HG02840 (cell line): ENCODE data around the gene MAGEA8.
"Not testable (repeated sequence)": the region's sequence is repeated elsewhere in the genome, so short reads cannot be mapped to it uniquely, and the experiment has no call there.

Source experiments
- ATAC-seq: cut with Tn5 transposase; IDR thresholded peaks from one replicate; pipeline ENCODE4 v1.9.1; 2021; ENCODE audit warnings: mild to moderate bottlenecking, moderate library complexity, moderate number of reproducible peaks; ENCODE audit not compliant: unreplicated experiment, low FRiP score

The MAGEA8 gene, protein sequence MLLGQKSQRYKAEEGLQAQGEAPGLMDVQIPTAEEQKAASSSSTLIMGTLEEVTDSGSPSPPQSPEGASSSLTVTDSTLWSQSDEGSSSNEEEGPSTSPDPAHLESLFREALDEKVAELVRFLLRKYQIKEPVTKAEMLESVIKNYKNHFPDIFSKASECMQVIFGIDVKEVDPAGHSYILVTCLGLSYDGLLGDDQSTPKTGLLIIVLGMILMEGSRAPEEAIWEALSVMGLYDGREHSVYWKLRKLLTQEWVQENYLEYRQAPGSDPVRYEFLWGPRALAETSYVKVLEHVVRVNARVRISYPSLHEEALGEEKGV

DNA sequence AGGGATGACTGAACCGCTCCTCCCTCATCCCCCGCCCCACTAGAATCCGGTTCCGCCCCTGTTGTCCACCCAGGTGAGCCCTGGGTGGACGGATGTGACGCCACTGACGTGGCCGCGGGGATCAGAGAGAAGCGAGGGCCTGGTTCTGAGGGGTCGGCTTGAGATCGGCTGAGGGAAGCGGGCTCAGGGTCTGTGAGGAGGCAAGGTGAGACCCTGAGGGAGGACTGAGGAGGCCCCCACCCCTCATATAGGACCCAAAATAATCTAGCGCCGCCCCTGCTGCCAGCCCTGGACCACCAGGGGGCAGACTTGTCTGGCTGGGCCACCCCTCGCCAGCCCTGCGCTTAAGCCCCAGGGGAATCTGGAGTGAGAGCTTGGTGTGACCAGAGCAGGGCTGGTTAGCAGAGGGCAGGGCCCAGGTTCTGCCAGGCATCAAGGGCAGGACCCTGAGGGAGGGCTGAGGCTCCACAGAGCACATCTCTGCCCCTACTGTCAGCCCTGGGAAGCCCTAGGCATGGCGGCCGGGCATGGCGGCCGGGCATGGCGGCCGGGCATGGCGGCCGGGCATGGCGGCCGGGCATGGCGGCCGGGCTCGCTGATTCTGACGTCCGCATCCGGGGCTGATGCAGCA lies at the start of gene MAGEA8:
MAGEA8 (plus strand) TSS at position 103 of the 631 bp plus-strand sequence. CDS start 3,090 bp downstream, outside the sequence.
- no peak for ATAC-seq

DNA sequence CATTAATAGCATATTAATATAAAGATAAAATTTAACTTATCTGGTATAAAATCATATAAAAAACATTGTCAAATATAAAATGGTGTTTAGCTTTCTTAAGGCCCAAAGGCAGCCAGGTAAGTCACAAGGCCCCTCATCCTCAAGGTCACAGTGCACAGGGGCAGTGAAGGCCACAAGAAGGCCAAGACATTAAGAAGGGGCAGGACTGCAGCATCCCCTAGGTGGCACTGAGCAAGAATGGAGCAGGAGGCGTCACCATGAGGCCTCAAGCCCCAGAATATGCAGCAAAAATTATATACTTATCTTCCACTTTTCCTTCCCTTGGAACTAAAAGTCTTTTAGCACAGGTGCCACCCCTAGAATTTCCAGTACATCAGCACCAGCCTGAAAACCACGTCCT lies 49.5 kb upstream of the MAGEA8 start:
- no peak for ATAC-seq

DNA sequence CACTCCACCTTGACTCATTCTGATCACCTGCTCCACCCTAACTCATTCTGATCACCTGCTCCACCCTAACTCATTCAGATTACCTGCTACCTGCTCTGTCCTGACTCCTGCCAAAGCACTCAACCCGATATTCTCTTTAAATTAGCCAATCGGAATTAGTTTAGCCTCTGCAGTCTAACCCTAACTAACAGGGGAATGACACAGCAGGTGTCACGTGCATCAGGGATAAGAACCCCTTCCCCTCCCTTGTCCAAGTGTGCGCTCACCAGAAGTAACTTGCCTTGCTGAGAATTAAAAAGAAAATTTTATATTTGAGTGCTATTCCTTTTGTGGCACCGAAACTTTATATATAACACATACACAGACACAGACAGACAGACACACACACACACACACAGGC lies 44.3 kb upstream of the MAGEA8 start:
- ATAC-seq, result not testable (repeated sequence)

DNA sequence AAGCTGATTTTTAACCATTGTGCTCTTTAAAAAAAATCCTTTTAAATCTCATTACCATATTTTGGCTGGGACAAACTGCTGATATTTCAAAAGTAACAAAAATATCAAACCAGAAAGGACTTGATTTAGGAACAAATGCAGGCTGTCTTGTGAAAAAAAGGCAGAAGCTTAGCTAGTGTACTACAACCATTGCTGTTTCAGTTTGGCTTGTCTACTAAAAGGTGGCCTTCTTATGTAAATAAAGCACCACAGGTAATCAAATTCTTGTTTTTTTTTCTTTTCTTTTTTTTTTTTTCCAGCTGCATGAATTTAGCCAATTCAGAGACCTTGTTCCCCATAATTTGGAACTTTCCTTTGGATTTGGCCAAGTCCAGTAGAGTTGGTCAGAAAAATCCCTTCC lies 43.8 kb upstream of the MAGEA8 start:
- no peak for ATAC-seq

DNA sequence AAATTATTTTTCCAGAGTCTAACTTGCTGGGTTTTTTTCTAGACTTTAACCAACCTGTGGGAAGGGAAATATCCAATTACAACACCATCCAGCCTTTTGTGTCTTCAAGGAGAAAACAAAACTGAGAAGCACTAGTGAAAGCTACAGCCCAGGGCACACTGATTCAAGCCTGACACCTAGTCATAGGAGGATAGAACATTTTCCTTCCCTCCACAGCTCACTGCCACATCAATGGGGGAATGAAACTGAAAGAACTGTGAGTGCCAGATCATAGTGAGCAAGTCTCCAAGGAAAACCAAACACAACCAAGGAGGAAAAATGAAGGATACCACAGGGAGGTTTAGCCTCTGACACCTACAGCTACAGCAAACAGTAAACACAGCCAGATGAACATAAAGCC lies 43.3 kb upstream of the MAGEA8 start:
- ATAC-seq, result no peak

DNA sequence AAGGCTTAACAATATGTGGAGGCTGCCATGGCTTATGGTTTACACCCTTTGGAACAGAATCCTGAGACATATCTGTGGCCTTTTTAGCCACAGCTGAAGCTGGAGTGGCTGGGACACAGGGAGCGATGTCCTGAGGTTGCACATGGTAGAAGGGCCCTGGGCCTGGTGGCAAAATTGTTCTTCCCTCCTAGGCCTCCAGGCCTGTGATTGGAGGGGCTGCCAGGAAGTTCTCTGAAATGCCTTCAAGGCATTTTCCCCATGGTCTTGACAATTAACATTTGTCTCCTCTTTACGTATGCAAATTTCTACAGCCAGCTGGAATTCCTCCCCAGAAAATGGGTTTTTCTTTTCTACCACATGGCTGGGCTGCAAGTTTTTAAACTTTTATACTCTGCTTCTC lies 39.1 kb upstream of the MAGEA8 start:
- ATAC-seq, result no peak

DNA sequence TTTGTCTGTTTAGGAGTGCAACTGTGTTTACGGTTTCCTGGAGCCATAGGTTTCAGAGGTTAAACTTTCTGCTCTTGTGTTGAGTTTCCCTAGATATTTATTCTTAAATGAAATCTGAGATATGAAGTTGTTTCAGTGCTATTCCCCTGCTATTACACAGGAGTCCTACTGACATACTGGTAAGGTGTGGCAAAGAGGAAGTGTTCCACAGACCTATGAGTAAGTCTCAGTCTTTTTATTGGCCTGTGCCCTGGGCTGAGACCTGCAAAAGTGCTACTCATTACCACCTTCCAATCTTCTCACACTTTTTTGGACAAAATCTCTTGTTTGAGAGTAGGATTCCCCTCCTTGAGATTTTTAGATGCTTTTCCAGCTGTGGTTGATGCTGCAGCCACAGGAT lies 35.6 kb upstream of the MAGEA8 start:
- no peak for ATAC-seq

DNA sequence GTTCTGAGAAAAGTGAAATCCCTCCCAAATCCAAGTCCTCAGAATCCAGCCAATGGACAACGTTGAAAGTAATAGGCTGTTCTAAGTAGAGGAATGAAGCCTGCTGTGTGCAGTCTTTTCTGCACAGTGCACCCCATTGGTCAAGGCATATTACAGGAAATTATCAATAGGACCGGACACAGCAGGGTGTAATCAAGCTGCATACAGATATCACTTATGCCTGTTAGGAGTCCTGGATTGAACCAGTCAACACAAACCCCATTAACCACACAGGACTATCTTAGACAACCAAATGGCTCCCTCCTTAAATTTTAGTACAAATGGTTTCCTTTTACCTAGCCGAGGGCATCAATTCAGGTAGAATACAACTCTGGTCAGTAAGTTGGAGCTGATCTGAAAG lies 34.2 kb upstream of the MAGEA8 start:
- no peak for ATAC-seq

DNA sequence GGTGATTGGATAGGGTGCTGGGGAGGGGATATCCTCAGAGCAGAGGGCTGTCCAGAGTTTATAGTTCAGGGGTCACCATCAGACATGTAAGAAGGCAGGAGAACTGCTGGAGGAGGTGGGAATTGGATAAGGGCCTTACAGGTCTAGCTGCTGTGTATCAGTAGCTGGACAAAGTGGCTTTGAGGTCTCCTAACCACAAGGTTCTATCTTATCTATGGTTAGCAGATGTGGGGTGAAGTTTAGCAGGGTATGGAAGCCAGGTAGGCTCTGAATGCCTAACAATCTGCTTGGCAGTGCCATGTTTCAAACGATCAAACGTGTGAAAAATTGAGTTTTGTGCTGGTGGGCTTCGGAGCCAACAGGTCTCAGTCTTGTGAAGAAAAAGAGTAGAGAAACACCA lies 32.1 kb upstream of the MAGEA8 start:
- no peak for ATAC-seq

DNA sequence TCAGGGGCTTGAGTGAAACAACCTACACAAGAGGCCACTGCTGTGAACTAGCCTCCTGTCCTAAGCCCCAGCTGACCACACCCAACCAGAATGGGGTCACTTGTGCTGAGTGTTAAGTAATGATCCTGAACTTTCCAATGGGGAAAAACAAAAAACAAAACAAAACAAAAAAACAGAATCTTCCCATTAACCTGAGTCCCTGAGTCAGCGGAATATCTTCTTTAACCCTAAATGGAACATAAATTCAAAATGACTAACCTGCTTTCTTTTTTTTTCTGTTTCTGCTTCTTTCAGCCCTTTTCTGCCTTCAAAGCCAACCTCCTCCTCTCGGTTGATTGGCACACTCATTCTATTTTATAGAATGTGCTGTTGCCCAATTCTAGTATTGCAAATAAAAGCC lies 31.2 kb upstream of the MAGEA8 start:
- ATAC-seq, result no peak

DNA sequence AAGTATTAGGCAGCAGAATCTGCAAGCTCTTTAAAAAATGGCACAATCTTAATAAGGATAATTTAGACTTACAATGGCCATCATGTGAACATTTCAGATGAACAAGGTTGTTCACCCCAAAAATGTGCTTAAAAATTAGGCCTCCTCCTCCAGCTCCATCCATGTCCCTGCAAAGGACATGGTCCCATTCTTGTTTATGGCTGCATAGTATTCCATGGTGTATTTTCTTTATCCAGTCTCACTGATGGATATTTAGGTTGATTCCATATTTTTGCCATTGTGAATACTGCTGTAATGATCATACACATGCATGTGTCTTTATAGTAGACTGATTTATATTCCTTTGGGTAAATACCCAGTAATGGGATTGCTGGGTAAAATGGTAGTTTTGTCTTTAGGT lies 29.1 kb upstream of the MAGEA8 start:
- no peak for ATAC-seq

DNA sequence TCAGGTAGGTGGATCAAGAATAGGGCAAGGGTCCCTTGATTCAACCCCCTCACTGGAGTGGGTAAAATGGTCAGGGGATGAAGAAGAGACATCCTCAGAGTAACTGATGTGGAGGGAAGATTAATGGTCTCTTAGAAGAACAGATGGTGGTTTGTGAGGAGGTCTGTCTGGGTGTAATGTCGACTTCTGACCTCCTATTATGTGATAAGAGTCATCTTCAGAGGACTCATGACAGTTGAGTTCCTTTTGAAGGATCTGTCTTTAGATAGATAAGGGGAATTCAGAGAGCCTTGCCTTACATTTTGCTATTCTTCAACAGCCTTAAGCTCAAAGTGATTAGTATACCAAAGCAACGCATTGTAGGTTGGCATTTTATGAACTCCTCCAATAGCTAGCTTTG lies 27.1 kb upstream of the MAGEA8 start:
- ATAC-seq, result no peak

DNA sequence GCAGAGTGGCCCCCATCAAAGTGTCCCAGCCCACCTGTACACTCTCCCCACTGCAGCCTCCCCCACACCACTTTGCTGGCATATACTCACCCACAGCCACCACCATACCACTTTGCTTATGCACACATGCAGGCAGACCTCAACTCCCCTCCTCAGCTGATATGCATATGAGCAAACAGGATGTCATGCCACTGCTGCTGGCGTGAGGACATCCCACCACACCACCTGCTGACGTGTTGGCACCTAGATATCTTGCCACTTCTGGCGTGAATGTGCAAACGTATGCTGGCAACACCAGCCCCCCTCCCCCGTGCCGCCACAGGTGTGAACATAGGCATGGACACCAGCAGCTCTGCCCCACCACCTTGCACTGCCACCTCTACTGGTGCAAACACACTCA lies 22.4 kb upstream of the MAGEA8 start:
- ATAC-seq, result no peak

DNA sequence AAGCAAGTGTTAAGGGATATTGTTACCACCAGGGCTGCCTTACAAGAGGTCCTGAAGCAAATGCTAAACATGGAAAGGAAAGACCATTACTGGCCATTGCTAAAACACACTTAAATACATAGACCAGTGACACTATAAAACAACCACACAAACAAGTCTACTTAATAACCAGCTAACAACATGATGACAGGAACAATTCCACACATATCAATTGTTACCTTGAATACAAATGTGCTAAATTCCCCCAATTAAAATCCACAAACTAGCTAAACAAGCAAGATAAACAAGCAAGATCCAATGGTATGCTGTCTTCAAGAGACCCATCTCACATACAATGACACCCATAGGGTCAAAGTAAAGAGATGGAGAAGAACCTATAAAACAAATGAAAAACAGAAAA lies 20.5 kb upstream of the MAGEA8 start:
- ATAC-seq, result no peak

DNA sequence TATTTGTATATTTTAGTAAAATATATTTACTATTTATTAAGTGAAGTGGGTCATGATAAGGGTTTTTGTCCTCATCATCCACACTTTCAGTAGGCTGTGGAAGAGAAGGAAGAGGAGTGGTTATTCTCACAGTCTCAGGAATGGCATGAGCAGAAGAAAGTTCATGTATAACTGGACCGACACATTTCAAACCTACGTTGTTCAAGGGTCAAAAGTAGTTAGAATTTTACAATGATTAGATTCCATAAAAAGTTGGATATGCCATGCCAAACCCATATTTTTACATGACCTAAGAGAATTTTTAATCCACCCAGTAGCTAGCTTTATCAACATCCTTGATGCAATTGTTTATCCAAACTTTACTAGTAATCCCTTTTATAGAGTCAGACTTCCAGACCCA lies 15.6 kb upstream of the MAGEA8 start:
- no peak for ATAC-seq

DNA sequence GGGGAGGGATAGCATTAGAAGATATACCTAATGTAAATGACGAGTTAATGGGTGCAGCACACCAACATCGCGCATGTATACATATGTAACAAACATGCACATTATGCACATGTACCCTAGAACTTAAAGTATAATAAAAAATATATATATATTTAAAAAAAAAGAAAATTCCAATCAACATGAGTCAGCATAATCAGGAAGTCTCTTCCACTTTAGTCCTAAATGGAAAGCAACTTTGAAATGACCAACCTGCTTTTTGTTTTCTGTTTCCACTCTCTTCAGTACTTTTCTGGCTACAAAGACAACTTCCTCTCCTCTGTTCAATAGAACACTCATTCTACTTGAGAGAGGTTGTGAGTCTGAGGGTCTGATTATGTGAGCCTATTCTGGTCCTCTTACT lies 13.5 kb upstream of the MAGEA8 start:
- no peak for ATAC-seq

DNA sequence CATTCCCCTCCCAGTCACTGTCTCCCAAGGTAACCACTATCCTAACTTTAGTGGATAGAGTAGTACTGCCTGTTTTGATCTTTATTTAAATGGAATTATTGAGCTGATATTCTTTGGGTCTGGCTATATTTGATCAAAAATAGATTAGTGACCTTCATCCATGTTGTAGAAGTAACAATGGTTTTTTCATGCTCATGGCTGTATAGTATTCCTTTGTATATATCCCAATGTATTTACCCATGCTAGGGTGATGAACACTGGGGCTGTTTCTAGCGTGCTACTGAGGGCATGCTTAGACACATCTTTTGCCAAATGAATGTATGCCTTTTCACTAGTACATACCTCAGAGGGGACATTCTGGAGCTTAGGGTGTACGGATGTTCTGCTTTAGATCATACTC lies 10.1 kb upstream of the MAGEA8 start:
- ATAC-seq, result no peak

DNA sequence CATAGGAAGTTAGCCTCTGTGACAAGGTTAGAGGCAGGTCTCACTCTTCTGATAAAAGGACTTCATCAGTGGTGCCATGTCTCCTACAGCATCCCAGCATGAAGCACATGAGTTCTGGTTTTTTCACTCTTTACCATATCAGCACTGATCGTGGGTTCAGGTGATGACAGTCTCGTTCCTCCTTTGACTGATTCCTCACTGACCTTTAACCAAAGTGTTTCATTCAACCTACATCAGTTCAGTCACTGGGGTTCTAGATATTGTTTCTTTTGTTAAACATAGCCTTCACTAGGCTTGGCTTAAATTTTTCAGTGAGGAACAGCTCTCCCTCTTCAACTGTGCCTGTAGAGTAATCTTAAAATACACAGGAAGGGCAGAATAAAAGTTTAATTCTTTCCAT lies 9.6 kb upstream of the MAGEA8 start:
- no peak for ATAC-seq

DNA sequence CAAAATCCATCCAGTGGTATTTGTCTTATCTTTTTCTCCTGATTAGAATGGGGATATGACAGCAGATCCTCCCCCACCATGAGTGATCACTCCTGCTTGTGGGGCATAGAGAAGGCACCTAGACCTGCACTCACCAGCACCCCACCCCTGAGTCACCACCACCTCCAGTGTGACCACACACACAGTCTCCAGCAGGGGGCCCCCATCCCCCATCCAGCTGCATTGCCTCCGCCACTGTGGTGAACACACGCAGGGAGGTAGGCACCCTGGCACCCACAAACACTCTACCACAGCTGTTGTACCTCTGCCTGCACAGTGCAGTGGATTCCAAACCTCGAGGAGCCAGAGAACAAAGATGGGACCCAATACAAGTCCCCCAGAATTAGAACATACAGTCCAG lies 9.0 kb upstream of the MAGEA8 start:
- no peak for ATAC-seq

DNA sequence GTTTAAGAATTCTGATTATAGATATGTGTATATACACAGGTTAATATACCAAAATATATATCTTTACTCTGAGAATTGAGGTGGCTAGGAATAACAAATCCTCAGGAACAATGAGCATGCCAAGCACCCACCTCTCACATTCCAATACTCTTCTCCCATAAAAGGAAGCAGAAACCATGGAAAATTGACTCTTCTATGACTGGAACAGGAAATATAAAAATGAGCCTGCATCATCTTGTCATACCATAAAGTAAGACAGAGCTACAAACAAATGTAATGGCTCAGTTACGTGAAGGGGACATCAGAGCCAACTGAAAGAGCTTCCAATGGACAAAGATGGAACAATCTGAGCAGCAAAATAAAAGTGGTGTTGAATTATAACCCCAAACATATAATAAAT lies 3.8 kb upstream of the MAGEA8 start:
- ATAC-seq, result no peak

DNA sequence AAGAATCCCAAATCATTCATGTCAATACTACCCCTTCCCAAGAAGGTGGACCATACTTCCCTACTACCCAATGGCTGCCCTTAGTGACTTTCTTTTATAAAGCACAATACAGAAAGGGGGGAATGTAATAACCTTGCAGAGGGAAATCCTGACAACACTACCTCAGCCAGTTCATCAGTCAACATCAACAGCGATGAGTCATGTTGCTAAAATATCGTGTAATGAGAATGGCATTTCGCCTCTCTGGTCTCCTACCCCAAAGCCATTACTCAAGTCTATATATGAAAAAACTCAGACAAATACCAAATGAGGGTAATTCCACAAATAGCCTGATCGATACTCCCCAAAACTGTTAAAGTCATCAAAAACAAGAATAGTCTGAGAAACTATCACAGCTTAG lies 3.3 kb upstream of the MAGEA8 start:
- ATAC-seq, result no peak

DNA sequence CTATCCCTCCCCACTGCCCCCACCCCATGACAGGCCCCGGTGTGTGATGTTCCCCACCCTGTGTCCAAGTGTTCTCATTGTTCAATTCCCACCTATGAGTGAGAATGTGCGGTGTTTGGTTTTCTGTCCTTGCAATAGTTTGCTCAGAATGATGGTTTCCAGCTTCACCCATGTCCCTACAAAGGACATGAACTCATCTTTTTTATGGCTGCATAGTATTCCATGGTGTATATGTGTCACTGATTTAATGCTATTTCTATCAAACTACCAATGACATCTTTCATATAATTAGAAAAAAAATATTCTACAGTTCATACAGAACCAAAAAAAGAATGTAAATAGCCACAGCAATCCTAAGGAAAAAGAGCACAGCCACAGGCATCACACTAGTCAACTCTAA lies 9.8 kb downstream of the MAGEA8 start:
- ATAC-seq, result not testable (repeated sequence)
